ENCODE data around the gene CFAP157.

DNA sequence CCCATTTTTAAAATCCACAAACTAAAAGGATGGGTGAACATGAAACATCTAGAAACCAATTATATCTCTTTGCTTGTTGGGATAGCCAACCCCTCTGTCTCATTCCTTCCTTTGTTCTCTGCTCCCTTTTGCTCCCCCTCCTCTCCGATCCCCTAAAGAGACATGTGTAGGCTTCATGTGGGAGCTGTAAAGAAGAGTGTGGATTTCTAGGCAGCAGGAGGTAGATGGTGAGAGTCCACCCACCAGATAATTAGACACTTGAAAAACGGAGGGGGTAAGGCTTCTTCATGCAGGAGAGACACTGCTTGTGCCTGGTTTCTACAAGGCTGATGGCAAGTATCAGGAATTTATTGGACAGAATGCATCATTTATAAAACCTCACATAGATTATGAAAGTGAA, 27.3 kb upstream of the CFAP157 start:
- TF ChIP-seq, protein P1, sequence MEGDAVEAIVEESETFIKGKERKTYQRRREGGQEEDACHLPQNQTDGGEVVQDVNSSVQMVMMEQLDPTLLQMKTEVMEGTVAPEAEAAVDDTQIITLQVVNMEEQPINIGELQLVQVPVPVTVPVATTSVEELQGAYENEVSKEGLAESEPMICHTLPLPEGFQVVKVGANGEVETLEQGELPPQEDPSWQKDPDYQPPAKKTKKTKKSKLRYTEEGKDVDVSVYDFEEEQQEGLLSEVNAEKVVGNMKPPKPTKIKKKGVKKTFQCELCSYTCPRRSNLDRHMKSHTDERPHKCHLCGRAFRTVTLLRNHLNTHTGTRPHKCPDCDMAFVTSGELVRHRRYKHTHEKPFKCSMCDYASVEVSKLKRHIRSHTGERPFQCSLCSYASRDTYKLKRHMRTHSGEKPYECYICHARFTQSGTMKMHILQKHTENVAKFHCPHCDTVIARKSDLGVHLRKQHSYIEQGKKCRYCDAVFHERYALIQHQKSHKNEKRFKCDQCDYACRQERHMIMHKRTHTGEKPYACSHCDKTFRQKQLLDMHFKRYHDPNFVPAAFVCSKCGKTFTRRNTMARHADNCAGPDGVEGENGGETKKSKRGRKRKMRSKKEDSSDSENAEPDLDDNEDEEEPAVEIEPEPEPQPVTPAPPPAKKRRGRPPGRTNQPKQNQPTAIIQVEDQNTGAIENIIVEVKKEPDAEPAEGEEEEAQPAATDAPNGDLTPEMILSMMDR (IDR thresholded peaks at IDR 0.05): no peak
- TF ChIP-seq POLR2A (IDR thresholded peaks at IDR 0.05): no peak
